ENCODE data around the gene BEX1.
"Not testable (repeated sequence)": the region's sequence is repeated elsewhere in the genome, so short reads cannot be mapped to it uniquely, and the experiment has no call there.

Gene BEX1

DNA sequence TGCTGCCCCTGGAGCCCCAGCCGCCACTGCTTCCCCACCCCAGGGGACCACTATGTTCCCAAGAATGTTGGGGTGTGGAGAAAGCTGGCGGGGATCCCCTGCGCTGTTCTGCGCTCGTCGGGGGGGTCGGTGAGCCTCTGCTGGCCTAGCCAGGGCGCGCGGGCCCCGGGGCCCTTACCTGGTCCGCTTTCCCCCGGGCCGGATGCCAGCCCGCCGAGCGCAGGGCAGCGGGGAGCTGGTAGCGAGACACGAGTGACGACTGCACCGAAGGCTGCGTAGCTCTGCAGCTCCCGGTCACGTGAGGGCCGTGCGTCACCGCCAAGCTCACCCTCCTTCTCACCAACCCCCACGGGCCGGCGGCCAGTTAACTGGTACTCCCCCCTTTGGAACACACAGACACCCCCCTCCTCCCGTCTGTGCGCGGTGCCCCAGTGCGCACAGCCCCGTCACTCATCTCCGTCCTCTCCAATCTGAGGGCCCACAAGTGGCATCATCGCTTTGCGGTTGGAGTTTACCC is at the start of gene BEX1:
BEX1 (minus strand) TSS at position 254 of the 517 bp plus-strand sequence. CDS start 897 bp downstream, outside the sequence.
- DNase-seq = no peak

- DNase-seq = not testable (repeated sequence)
These were observed 45.5 kb upstream of the BEX1 start for GRCh38 chrX:103109497-103109896.

- no peak for DNase-seq
These were observed 43.9 kb upstream of the BEX1 start for GRCh38 chrX:103107836-103108235.

DNA sequence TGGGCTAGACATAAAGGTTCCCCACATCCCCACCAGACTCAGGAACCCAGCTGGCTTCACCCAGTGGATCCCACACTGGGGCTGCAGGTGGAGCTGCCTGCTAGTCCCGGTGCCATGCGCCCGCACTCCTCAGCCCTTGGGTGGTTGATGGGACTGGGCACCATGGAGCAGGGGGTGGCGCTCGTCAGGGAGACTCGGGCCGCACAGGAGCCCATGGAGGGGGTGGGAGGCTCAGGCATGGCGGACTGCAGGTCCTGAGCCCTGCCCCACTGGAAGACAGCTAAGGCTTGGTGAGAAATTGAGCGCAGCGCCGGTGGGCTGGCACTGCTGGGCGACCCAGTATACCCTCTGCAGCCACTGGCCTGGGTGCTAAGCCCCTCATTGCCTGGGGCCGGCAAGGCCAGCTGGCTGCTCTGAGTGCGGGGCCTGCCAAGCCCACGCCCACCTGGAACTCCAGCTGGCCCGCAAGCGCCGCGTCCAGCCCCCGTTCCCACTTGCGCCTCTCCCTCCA is 43.3 kb upstream of the BEX1 start:
- DNase-seq = not testable (repeated sequence)

DNA sequence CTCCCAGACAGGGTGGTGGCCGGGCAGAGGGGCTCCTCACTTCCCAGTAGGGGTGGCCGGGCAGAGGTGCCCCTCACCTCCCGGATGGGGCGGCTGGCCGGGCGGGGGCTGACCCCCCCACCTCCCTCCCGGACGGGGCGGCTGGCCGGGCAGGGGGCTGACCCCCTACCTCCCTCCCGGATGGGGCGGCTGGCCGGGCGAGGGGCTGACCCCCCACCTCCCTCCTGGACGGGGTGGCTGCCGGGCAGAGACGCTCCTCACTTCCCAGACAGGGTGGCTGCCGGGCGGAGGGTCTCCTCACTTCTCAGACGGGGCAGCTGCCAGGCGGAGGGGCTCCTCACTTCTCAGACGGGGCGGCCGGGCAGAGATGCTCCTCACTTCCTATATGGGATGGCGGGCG is 40.4 kb upstream of the BEX1 start:
- DNase-seq = not testable (repeated sequence)

- DNase-seq = not testable (repeated sequence)
These were observed 39.9 kb upstream of the BEX1 start for GRCh38 chrX:103103866-103104265.

- DNase-seq = no peak
These were observed 37.5 kb upstream of the BEX1 start for GRCh38 chrX:103101299-103102042.

GRCh38 chrX:103100484-103100883 is 36.5 kb upstream of the BEX1 start:
- DNase-seq = no peak

DNA sequence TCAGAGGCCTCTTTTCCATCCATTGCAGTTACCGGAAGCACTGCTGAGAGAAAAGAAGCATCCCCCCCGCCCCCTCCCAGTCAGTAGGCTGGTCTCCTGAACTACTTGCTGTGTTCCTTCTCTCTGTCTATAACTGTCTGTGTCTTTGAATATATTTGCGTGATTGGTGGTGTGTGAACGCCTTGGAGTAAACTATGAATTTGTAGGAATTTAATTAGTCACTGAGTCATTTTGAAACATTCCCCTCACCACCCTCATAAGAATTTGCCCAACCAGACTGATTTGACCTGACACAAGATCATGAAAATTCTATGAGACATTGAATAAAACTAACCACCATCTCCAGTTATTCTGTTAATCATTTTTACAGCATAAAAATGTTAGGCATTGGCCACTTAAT is 35.7 kb upstream of the BEX1 start:
- no peak for DNase-seq

DNA sequence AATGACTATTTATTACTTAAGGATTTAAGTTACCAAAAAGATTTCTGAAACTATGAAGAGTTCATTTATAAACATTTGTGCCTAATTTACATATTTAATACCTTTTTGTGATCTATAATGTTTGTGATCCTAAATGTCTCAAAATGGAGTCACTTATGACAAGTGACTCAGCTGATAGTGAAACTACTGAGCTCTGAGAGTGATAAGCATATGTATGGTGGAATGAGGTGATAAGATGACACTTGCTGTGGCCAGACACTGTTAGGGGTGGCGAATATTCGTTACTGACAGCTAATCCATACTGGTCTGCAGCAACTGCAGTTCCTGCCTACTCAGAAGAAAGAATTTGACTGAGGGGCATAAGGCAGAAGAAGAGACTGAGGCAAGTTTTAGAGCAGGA is 34.5 kb upstream of the BEX1 start:
- no peak for DNase-seq

GRCh38 chrX:103092942-103093341 is 29.0 kb upstream of the BEX1 start, which contains the start of gene NXF3:
Gene NXF3 (minus strand): TSS chrX:103093143. CDS start chrX:103093023, 120 bp downstream.
- DNase-seq = no peak

GRCh38 chrX:103081051-103081450 is 17.1 kb upstream of the BEX1 start:
- DNase-seq = no peak

- no peak for DNase-seq
These were observed 9.5 kb upstream of the BEX1 start for GRCh38 chrX:103073467-103073866.

GRCh38 chrX:103066606-103067005 is 2.6 kb upstream of the BEX1 start:
- no peak for DNase-seq

GRCh38 chrX:103063191-103063845 is 653 bp downstream of the BEX1 start:
- DNase-seq = no peak

- DNase-seq = no peak
These were observed 2.5 kb downstream of the BEX1 start for GRCh38 chrX:103061486-103061885.

DNA sequence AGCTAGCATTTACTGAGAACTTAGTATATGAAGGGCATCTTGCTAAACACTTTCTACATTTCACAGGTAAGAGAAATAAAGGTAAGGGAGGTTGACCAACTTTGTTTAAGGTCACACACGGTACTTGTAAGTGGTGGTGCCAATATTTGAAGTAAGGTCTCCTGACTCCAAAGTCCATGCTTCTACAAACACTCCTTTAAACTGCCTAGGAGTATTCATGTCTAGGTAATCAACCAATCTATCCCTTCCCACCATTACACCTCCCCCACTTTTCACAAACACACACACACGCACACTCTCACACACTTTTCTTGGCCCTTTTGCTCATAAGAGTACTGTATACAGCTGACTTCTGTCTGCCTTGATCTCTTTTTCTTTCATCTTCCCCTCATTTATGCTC is 7.1 kb downstream of the BEX1 start:
- DNase-seq = no peak

GRCh38 chrX:103052625-103053024 is 11.3 kb downstream of the BEX1 start:
- no peak for DNase-seq

- no peak for DNase-seq
These were observed 12.6 kb downstream of the BEX1 start for GRCh38 chrX:103051260-103051789.

GRCh38 chrX:103033371-103033770 is 30.6 kb downstream of the BEX1 start:
- not testable (repeated sequence) for DNase-seq

DNA sequence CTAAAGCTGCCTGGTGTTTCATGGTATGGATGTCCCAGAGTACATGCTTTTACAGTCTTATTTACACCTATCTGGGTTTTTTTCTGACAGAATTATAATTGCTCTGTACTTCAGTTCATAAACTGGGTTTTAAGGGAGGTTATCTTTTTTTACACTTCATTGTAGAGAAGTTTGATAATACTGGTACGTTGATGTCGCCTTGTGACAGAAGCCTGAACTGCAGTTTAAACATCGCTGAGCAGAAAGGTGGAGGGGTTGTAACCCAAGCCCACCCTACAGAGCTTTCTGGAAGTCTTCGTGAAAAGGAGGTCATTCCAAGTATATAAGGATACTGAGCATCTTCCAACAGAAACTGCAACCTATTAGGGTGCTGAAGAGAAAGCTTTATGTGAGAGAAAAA is 46.4 kb downstream of the BEX1 start:
- DNase-seq = no peak

- DNase-seq = no peak
These were observed 51.0 kb downstream of the BEX1 start for GRCh38 chrX:103012945-103013344.

Data from CD4-positive, alpha-beta T cell treated with Interleukin-15 for 1 hour (primary cell).